AG04450 (cell line): ENCODE measurements around the gene HERC4. TPM values are rescaled to one million over a fixed set of nuclear protein-coding genes. Genes with fewer than 3 reads are reported as not detected.
"Not testable (repeated sequence)": the region's sequence is repeated elsewhere in the genome, so short reads cannot be mapped to it uniquely, and the experiment has no call there.

Experiments
- CTCF ChIA-PET: fragments of 300-600, 350-600 bp; formaldehyde crosslinking; extraction: SDS; loops from one replicate; lab custom pipeline; 2022; ENCODE audit warnings: antibody characterized with exemption, inconsistent platforms; lab: Charles Lee
- POLR2A ChIA-PET: fragments of 350-600 bp; formaldehyde crosslinking; extraction: SDS; loops from one replicate; lab custom pipeline; 2021; ENCODE audit warnings: antibody characterized with exemption, inconsistent platforms; lab: Yijun Ruan, JAX
- DNase-seq: peaks from one replicate; pipeline ENCODE4 v3.0.0-alpha.2; 2011; ENCODE audit warnings: low read depth, low spot score
- H3K27ac ChIP-seq: one replicate; pipeline ENCODE4 v1.5.1; 2012; ENCODE audit warnings: low read depth, low read length, control low read depth
- H3K27me3 ChIP-seq: one replicate; pipeline ENCODE4 v1.6.0; 2012; ENCODE audit warnings: low read length; ENCODE audit not compliant: control insufficient read depth, insufficient read depth
- H3K4me3 ChIP-seq: 2 replicates; pipeline ENCODE4 v1.5.1; 2011; ENCODE audit warnings: mild to moderate bottlenecking, low read depth, low read length, control low read depth
- H3K9me3 ChIP-seq: 2 replicates; pipeline ENCODE4 v1.5.1; 2012; ENCODE audit warnings: low read length; ENCODE audit not compliant: control insufficient read depth, insufficient read depth
- polyA plus RNA-seq: library from polyadenylated mRNA; depleted of rRNA; stranded (reverse); fragments of >200 nt; gene quantifications from 2 replicates; pipeline ENCODE4 v1.2.3, GENCODE V29; 2011
- TF ChIP-seq, protein P1 (sequence below): IDR thresholded peaks from 2 replicates; pipeline ENCODE4 v1.5.1; 2011; ENCODE audit warnings: low read depth, low read length, control low read depth, inconsistent platforms

HERC4 gene
- polyA plus RNA-seq, 1 experiment = 59.1 TPM

- H3K4me3 ChIP-seq = no peak overlapping the region
- H3K27ac ChIP-seq = no peak overlapping the region
- TF ChIP-seq, protein P1, sequence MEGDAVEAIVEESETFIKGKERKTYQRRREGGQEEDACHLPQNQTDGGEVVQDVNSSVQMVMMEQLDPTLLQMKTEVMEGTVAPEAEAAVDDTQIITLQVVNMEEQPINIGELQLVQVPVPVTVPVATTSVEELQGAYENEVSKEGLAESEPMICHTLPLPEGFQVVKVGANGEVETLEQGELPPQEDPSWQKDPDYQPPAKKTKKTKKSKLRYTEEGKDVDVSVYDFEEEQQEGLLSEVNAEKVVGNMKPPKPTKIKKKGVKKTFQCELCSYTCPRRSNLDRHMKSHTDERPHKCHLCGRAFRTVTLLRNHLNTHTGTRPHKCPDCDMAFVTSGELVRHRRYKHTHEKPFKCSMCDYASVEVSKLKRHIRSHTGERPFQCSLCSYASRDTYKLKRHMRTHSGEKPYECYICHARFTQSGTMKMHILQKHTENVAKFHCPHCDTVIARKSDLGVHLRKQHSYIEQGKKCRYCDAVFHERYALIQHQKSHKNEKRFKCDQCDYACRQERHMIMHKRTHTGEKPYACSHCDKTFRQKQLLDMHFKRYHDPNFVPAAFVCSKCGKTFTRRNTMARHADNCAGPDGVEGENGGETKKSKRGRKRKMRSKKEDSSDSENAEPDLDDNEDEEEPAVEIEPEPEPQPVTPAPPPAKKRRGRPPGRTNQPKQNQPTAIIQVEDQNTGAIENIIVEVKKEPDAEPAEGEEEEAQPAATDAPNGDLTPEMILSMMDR = peak; percentile 62
- CTCF ChIA-PET = interaction anchor here (0.6 to 8.5 kb wide), 34 partner anchors 8 to 266 kb away, joined by 3 to 197 read pairs (median 4); partner anchors contain the start of genes MYPN and PBLD
- H3K9me3 ChIP-seq = no peaks in the 10 kb centered on the region
- POLR2A ChIA-PET = interaction anchor here (0.5 kb wide), 1 partner anchor 111 kb away, joined by 3 read pairs; no protein-coding TSS in a partner anchor
- no peaks in the 10 kb centered on the region for H3K27me3 ChIP-seq
- no peak for DNase-seq
Observed at GRCh38 chr10:68082872-68083271, 7.8 kb upstream of the HERC4 start.

GRCh38 chr10:68081916-68082315 lies 6.8 kb upstream of the HERC4 start:
- Histone ChIP-seq H3K4me3 (no peak overlapping the region), H3K9me3 (no peaks in the 10 kb centered on the region), H3K27me3 (no peaks in the 10 kb centered on the region), H3K27ac (no peak overlapping the region)
- TF ChIP-seq, protein P1 = no peak
- DNase-seq = no peak
- POLR2A ChIA-PET = no interaction called here
- CTCF ChIA-PET = interaction anchor here (0.6 to 8.5 kb wide), 5 partner anchors 75 to 144 kb away, joined by 4 to 197 read pairs (median 14); no protein-coding TSS in a partner anchor

DNA sequence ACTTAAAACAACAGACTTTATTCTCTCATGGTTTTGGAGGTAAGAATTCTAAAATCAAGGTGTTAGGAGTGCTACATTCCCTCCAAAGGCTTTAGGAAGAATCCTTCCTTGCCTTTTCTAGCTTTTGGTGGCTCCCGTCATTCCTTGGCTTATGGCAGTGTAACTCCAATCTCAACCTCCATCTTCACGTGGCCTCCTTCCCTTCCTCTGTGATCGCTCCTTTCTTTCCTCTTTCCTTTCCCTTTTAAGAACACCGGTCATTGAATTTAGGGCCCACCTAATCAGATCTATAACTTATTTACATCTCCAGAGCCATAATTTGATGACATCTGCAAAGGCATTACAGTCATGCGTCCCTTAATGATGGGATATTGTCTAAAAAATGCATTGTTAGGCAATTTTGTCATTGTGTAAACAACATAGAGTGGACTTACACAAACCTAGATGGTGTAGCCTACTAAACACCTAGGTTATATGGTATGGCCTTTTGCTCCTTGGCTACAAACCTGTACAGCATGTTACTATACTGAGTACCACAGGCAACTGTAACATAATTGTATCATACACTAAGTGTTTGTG lies 5.9 kb upstream of the HERC4 start:
- ChIA-PET POLR2A (interaction anchor here (0.6 kb wide), 1 partner anchor 46 kb away, joined by 4 read pairs; no protein-coding TSS in a partner anchor), CTCF (interaction anchor here (8.5 kb wide), 1 partner anchor 76 kb away, joined by 197 read pairs; no protein-coding TSS in a partner anchor)
- H3K9me3 ChIP-seq = no peaks in the 10 kb centered on the region
- TF ChIP-seq, protein P1 = no peak
- no peak for DNase-seq
- no peak overlapping the region for H3K4me3 ChIP-seq
- no peak overlapping the region for H3K27ac ChIP-seq
- no peaks in the 10 kb centered on the region for H3K27me3 ChIP-seq

DNA sequence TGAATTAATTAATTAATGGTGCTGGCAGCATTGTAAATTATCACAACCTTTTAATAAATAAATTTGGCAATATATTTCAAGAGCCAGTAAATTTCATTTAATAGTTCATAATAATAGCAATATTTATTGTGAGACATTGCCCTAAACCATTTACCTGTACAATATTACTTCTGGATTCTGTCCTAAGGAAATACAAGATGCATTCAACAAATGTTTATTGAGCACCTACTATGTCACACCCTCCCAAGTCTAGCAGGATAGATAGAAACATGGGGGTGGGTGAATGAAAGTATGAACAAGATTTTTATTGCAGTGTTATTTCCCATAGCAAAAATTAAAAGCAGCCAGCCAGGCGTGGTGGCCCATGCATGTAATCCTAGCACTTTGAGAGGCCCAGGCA lies 4.4 kb upstream of the HERC4 start:
- Histone ChIP-seq H3K27me3 (no peaks in the 10 kb centered on the region), H3K9me3 (peaks cover 4% of the 10 kb centered on the region; the same call in 1 of the 2 replicates), H3K27ac (no peak overlapping the region), H3K4me3 (no peak overlapping the region)
- no peak for DNase-seq
- CTCF ChIA-PET = interaction anchor here (1.3 kb wide), 1 partner anchor 130 kb away, joined by 4 read pairs; no protein-coding TSS in a partner anchor
- TF ChIP-seq, protein P1 = no peak
- POLR2A ChIA-PET = no interaction called here

- peaks cover 4% of the 10 kb centered on the region; the same call in 1 of the 2 replicates for H3K9me3 ChIP-seq
- H3K27me3 ChIP-seq = no peaks in the 10 kb centered on the region
- TF ChIP-seq, protein P1 = no peak
- POLR2A ChIA-PET = no interaction called here
- no peak for DNase-seq
- H3K4me3 ChIP-seq = no peak overlapping the region
- no peak overlapping the region for H3K27ac ChIP-seq
- CTCF ChIA-PET = interaction anchor here (1.3 to 1.4 kb wide), 2 partner anchors 80 to 225 kb away, joined by 3 to 4 read pairs; no protein-coding TSS in a partner anchor
Observed at GRCh38 chr10:68077026-68077425, 1.9 kb upstream of the HERC4 start.

- POLR2A ChIA-PET = interaction anchor here (0.6 kb wide), 1 partner anchor 256 kb away, joined by 4 read pairs; the partner anchor contains the start of gene HNRNPH3
- CTCF ChIA-PET, DNase-seq, H3K27me3 ChIP-seq, H3K27ac ChIP-seq, H3K4me3 ChIP-seq, H3K9me3 ChIP-seq: not testable (repeated sequence)
Observed at GRCh38 chr10:68076081-68076480, 998 bp upstream of the HERC4 start.
